PC-3 (cell line): ENCODE results near the gene ANKRD29. TPM values are rescaled to one million over a fixed set of nuclear protein-coding genes. Genes with fewer than 3 reads are reported as not detected.
A peak's percentile ranks its signal among the peaks of the same experiment; 100 is the strongest.
"Not testable (repeated sequence)": the region's sequence is repeated elsewhere in the genome, so short reads cannot be mapped to it uniquely, and the experiment has no call there.

Source experiments
- ATAC-seq: fragments of 200-7000 bp; cut with Tn5 transposase; 2 replicates; pipeline ENCODE4 v1.9.1; 2020; ENCODE audit warnings: mild to moderate bottlenecking, moderate library complexity
- BruUV-seq: library from RNA; stranded (reverse); fragments of 400-500 nt; replicated peaks from 2 replicates; lab custom pipeline; 2021; lab: Mats Ljungman, UMichigan
- CTCF ChIA-PET: fragments of 300-600 bp; sonication (Branson Sonifier 250); formaldehyde crosslinking; loops from one replicate; lab custom pipeline; 2022; ENCODE audit warnings: antibody characterized with exemption; lab: Charles Lee
- POLR2A ChIA-PET: fragments of 300-600 bp; sonication (Branson Sonifier 250); formaldehyde crosslinking; loops from one replicate; lab custom pipeline; 2022; ENCODE audit warnings: antibody characterized with exemption; ENCODE audit not compliant: unreplicated experiment; lab: Charles Lee
- DNase-seq: peaks from one replicate; pipeline ENCODE4 v3.0.0-alpha.2; 2015
- H2AFZ ChIP-seq: fragments of 300-600 bp; sonication (generic); 2 replicates; pipeline ENCODE4 v1.6.0; 2016; ENCODE audit warnings: antibody characterized with exemption, low read length
- H3F3A ChIP-seq: fragments of 300-600 bp; sonication (generic); one replicate; pipeline ENCODE4 v1.6.0; 2017; ENCODE audit warnings: antibody characterized with exemption, low read length, control low read depth, mild to moderate bottlenecking; ENCODE audit not compliant: unreplicated experiment
- H3K27ac ChIP-seq: fragments of 300-600 bp; sonication (generic); 2 replicates; pipeline ENCODE4 v1.5.1; 2016; ENCODE audit warnings: mild to moderate bottlenecking, low read length
- H3K27me3 ChIP-seq: fragments of 300-600 bp; sonication (generic); 2 replicates; pipeline ENCODE4 v1.6.1; 2016; ENCODE audit warnings: low read length, mixed read lengths
- H3K36me3 ChIP-seq: fragments of 300-600 bp; sonication (generic); 2 replicates; pipeline ENCODE4 v1.6.1; 2016; ENCODE audit warnings: low read depth, mixed run types, low read length, mixed read lengths
- H3K4me1 ChIP-seq: fragments of 300-600 bp; sonication (generic); 2 replicates; pipeline ENCODE4 v1.5.1; 2016; ENCODE audit warnings: low read length; ENCODE audit not compliant: insufficient read depth
- H3K4me2 ChIP-seq: fragments of 300-600 bp; sonication (generic); 2 replicates; pipeline ENCODE4 v1.6.0; 2016; ENCODE audit warnings: low read length
- H3K4me3 ChIP-seq: fragments of 300-600 bp; sonication (generic); 2 replicates; pipeline ENCODE4 v1.5.1; 2016; ENCODE audit warnings: mild to moderate bottlenecking, low read length, mixed read lengths
- H3K79me2 ChIP-seq: fragments of 300-600 bp; sonication (generic); 2 replicates; pipeline ENCODE4 v1.6.1; 2017; ENCODE audit warnings: low read length, mixed read lengths
- H3K9ac ChIP-seq: fragments of 300-600 bp; sonication (generic); 2 replicates; pipeline ENCODE4 v1.6.0; 2016; ENCODE audit warnings: mild to moderate bottlenecking, low read length
- H3K9me2 ChIP-seq: fragments of 300-600 bp; sonication (generic); replicated peaks from 2 replicates; pipeline ENCODE4 v1.6.1; 2016; ENCODE audit warnings: mixed run types, low read length, mixed read lengths
- H3K9me3 ChIP-seq: fragments of 300-600 bp; sonication (generic); 2 replicates; pipeline ENCODE4 v1.6.1; 2016; ENCODE audit warnings: low read length, mixed read lengths
- H4K20me1 ChIP-seq: fragments of 300-600 bp; sonication (generic); 2 replicates; pipeline ENCODE4 v1.6.1; 2016; ENCODE audit warnings: low read length, mixed read lengths
- EZH2 ChIP-seq: fragments of 300-600 bp; sonication (generic); IDR thresholded peaks from one replicate; pipeline ENCODE4 v1.6.1; 2017; ENCODE audit warnings: antibody characterized with exemption, mild to moderate bottlenecking, low read length; ENCODE audit not compliant: unreplicated experiment
- EZH2phosphoT487 ChIP-seq: fragments of 300-600 bp; sonication (generic); IDR thresholded peaks from 2 replicates; pipeline ENCODE4 v1.6.1; 2018; ENCODE audit warnings: mild to moderate bottlenecking, antibody characterized with exemption, low read length, borderline replicate concordance
- intact Hi-C: fragments of 100-400 bp; cut with micrococcal nuclease; formaldehyde crosslinking; loops from 2 replicates; pipeline ENCODE4 v1.9.0; 2023
- total RNA-seq: library from RNA; depleted of rRNA; stranded (reverse); fragments of >200 nt; gene quantifications from 2 replicates; pipeline ENCODE4 v1.2.3, GENCODE V29; 2014
- TF ChIP-seq, protein P1 (sequence below): fragments of 300-600 bp; sonication (generic); conservative IDR thresholded peaks from 2 replicates; pipeline ENCODE4 v1.5.1; 2017; ENCODE audit warnings: antibody characterized with exemption, low read depth, mild to moderate bottlenecking, low read length

Gene ANKRD29
- total RNA-seq, 1 experiment from 2014 or later, result 31.0 TPM

DNA sequence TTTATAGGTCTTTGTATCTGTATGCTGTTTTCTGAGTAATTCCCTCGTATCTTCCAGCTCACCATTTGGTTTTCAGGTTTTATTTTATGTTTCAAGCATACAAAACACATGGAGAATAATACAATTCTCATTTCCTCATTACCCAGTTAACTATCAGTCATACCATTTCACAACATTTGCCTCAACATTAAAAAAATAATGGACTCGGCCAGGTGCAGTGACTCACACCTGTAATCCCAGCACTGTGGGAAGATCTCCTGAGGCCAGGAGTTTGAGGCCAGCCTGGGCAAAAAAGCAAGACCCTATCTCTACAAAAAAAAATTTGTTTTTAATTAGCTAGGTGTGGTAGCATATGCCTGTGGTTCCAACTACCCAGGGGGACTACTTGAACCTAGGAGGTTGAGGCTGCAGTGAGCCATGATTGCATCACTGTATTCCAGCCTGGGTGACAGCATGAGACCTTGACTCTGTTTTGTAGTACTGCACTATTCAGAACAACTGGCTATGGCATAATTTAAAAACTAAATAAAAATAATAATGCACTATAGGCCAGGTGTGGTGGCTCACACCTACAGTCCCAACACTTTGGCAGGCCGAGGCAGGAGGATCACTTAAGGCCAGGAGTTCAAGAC lies 96.7 kb downstream of the ANKRD29 start:
- Histone ChIP-seq H3K9me2 (no peaks in the 10 kb centered on the region), H3K27me3 (no peaks in the 10 kb centered on the region), H4K20me1 (no peaks in the 10 kb centered on the region), H3K27ac (peak overlapping the region; percentile 33), H3K79me2 (no peaks in the 10 kb centered on the region), H3K36me3 (peaks cover 73% of the 10 kb centered on the region), H3F3A (no peaks in the 10 kb centered on the region), H3K9me3 (no peaks in the 10 kb centered on the region), H3K4me3 (no peak overlapping the region), H2AFZ (no peak overlapping the region), H3K4me2 (no peak overlapping the region), H3K4me1 (no peaks in the 10 kb centered on the region), H3K9ac (no peak overlapping the region)
- intact Hi-C loops, result no loop called here
- no peak; the same call in 1 of the 2 replicates for ATAC-seq
- POLR2A ChIA-PET, result interaction anchor here (0.5 kb wide), 1 partner anchor 193 kb away, joined by 17 read pairs; no protein-coding TSS in a partner anchor
- CTCF ChIA-PET, result interaction anchor here (0.6 kb wide), 1 partner anchor 432 kb away, joined by 3 read pairs; no protein-coding TSS in a partner anchor
- TF ChIP-seq EZH2, result no peak
- DNase-seq, result peak; percentile 46
- no TSS peak for BruUV-seq

DNA sequence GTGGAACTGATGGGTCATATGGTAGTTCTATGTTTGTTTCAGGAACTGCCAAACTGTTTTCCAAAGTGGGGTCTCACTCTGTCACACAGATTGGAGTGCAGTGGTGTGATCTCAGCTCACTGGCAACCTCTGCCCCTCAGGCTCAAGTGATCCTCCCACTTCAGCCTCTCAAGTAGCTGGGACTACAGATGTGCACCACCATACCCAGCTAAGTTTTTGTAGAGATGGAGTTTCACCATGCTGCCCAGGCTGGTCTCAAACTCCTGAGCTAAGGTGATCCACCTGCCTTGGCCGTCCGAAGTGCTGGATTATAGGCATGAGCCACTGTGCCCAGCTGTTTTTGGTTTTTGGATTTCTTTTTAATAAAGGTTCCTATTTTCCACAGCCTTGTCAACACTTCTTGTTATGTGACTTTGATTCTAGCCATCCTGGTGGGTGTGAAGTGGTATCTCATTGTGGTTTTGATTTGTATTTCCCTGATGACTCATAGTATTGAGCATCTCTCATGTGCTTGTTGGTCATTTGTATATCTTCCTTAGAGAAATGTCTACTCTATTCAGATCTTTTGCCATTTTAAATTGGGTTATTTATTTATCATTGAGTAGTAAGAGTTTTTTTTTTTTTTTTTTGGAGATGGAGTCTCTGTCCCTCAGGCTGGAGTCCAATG lies 99.2 kb downstream of the ANKRD29 start:
- ChIA-PET CTCF (no interaction called here), POLR2A (no interaction called here)
- intact Hi-C loops, result loop anchor here (1.0 kb wide), 1 partner anchor 28 kb away; no protein-coding TSS in a partner anchor
- no peaks in the 10 kb centered on the region for H3K9me2 ChIP-seq
- H3K79me2 ChIP-seq, result no peaks in the 10 kb centered on the region
- DNase-seq (no peak), ATAC-seq (peak; percentile 51)
- peaks cover 64% of the 10 kb centered on the region for H3K36me3 ChIP-seq
- H3K4me2 ChIP-seq, result no peak overlapping the region
- no peaks in the 10 kb centered on the region for H3K27me3 ChIP-seq
- no TSS peak for BruUV-seq
- no peak overlapping the region for H3K27ac ChIP-seq
- no peaks in the 10 kb centered on the region for H3K9me3 ChIP-seq
- H3F3A ChIP-seq, result no peaks in the 10 kb centered on the region
- no peak overlapping the region for H3K4me3 ChIP-seq
- no peaks in the 10 kb centered on the region for H4K20me1 ChIP-seq
- no peak overlapping the region for H2AFZ ChIP-seq
- no peak overlapping the region for H3K9ac ChIP-seq
- no peak for TF ChIP-seq EZH2phosphoT487
- TF ChIP-seq, protein P1, sequence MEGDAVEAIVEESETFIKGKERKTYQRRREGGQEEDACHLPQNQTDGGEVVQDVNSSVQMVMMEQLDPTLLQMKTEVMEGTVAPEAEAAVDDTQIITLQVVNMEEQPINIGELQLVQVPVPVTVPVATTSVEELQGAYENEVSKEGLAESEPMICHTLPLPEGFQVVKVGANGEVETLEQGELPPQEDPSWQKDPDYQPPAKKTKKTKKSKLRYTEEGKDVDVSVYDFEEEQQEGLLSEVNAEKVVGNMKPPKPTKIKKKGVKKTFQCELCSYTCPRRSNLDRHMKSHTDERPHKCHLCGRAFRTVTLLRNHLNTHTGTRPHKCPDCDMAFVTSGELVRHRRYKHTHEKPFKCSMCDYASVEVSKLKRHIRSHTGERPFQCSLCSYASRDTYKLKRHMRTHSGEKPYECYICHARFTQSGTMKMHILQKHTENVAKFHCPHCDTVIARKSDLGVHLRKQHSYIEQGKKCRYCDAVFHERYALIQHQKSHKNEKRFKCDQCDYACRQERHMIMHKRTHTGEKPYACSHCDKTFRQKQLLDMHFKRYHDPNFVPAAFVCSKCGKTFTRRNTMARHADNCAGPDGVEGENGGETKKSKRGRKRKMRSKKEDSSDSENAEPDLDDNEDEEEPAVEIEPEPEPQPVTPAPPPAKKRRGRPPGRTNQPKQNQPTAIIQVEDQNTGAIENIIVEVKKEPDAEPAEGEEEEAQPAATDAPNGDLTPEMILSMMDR, result no peak
- TF ChIP-seq EZH2, result no peak
- no peaks in the 10 kb centered on the region for H3K4me1 ChIP-seq

DNA sequence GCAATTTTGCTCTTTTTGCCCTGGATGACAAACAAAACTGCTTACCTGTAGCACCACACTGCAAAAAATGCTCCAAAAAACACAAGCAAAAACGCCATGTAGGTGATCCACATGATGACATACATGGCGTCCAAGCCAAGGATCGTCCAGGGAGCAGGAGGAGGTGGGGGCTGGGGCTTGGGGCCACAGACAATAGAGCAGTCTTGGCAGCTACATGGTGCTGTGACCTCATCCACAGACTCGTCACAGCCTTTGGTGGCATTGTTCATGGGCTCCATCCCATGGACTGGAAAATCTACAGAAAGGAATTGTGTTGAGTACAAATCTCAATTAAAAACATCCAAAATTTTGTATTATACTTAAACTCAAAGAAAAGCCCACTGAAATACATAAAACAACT lies 102.5 kb downstream of the ANKRD29 start:
- H3K9me3 ChIP-seq, result no peaks in the 10 kb centered on the region
- no peak overlapping the region for H3K4me3 ChIP-seq
- DNase-seq, result no peak
- no peak overlapping the region for H3K9ac ChIP-seq
- peaks cover 57% of the 10 kb centered on the region for H3K36me3 ChIP-seq
- H3F3A ChIP-seq, result no peaks in the 10 kb centered on the region
- ATAC-seq, result no peak
- no peaks in the 10 kb centered on the region for H3K9me2 ChIP-seq
- TF ChIP-seq, protein P1, result no peak
- TF ChIP-seq EZH2 (no peak), EZH2phosphoT487 (no peak)
- H3K27ac ChIP-seq, result no peak overlapping the region
- no peaks in the 10 kb centered on the region for H3K79me2 ChIP-seq
- ChIA-PET CTCF (no interaction called here), POLR2A (interaction anchor here (0.6 kb wide), 1 partner anchor 246 kb away, joined by 8 read pairs; no protein-coding TSS in a partner anchor)
- no peaks in the 10 kb centered on the region for H3K4me1 ChIP-seq
- H3K4me2 ChIP-seq, result no peak overlapping the region
- H4K20me1 ChIP-seq, result no peaks in the 10 kb centered on the region
- intact Hi-C loops, result no loop called here
- BruUV-seq, result no TSS peak
- no peaks in the 10 kb centered on the region for H3K27me3 ChIP-seq
- no peak overlapping the region for H2AFZ ChIP-seq

DNA sequence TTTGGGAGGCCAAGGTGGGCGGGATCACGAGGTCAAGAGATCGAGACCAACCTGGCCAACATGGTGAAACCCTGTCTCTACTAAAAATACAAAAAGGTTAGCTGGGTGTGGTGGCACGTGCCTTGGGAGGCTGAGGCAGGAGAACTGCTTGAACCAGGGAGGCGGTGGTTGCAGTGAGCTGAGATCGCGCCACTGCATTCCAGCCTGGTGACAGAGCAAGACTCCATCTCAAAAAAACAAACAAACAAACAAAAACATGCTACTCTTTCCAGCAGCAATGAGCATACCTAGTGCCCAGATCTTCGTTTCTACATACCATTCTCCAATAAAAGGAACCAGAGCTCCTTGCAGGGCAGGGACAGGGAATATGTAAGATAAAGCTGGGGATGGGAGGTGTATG lies 105.2 kb downstream of the ANKRD29 start:
- ATAC-seq, CTCF ChIA-PET, H3K4me1 ChIP-seq, H4K20me1 ChIP-seq, H3K9me3 ChIP-seq, intact Hi-C loops, H3K9ac ChIP-seq, H3K4me3 ChIP-seq, POLR2A ChIA-PET, DNase-seq, H3K79me2 ChIP-seq, H3K9me2 ChIP-seq, BruUV-seq, H3K4me2 ChIP-seq, H3F3A ChIP-seq, H3K27me3 ChIP-seq, H3K27ac ChIP-seq, H2AFZ ChIP-seq: not testable (repeated sequence)
- peaks cover 67% of the 10 kb centered on the region for H3K36me3 ChIP-seq
